Endometrium (tissue), 2 donors: Measurements from ENCODE around the gene NAV1.

Experiments used
- FAIRE-seq: peaks from 2 replicates; lab custom pipeline; 2012; peaks lifted over from hg19 to GRCh38; lab: Jason Lieb, UNC
- donor health status: control.
- donor health status: control.

NAV1 gene

GRCh38 chr1:201551877-201552731, 13.2 kb downstream of the NAV1 start:
- no peak for FAIRE-seq

- no peak for FAIRE-seq
These were observed 14.0 kb downstream of the NAV1 start for GRCh38 chr1:201552941-201553351.

GRCh38 chr1:201553496-201554189, 14.7 kb downstream of the NAV1 start:
- no peak for FAIRE-seq

GRCh38 chr1:201554190-201554600, 15.3 kb downstream of the NAV1 start:
- FAIRE-seq, result no peak

GRCh38 chr1:201554789-201555592, 16.1 kb downstream of the NAV1 start:
- no peak for FAIRE-seq

GRCh38 chr1:201555593-201555945, 16.6 kb downstream of the NAV1 start:
- no peak for FAIRE-seq

GRCh38 chr1:201556841-201557571, 18.1 kb downstream of the NAV1 start:
- no peak for FAIRE-seq

- FAIRE-seq, result no peak
These were observed 18.6 kb downstream of the NAV1 start for GRCh38 chr1:201557572-201557958.

GRCh38 chr1:201559679-201560162, 20.8 kb downstream of the NAV1 start:
- no peak for FAIRE-seq

GRCh38 chr1:201560328-201561194, 21.6 kb downstream of the NAV1 start:
- no peak for FAIRE-seq

- FAIRE-seq, result no peak
These were observed 22.3 kb downstream of the NAV1 start for GRCh38 chr1:201561195-201561564.

GRCh38 chr1:201561601-201562000, 22.7 kb downstream of the NAV1 start:
- no peak for FAIRE-seq

- FAIRE-seq, result no peak
These were observed 23.3 kb downstream of the NAV1 start for GRCh38 chr1:201562257-201562656.

- FAIRE-seq, result no peak
These were observed 23.9 kb downstream of the NAV1 start for GRCh38 chr1:201562659-201563405.

GRCh38 chr1:201563406-201563780, 24.5 kb downstream of the NAV1 start:
- no peak for FAIRE-seq

- FAIRE-seq, result no peak
These were observed 25.0 kb downstream of the NAV1 start for GRCh38 chr1:201563941-201564340.

- FAIRE-seq, result no peak
These were observed 26.2 kb downstream of the NAV1 start for GRCh38 chr1:201565024-201565730.

GRCh38 chr1:201565771-201566528, 27.0 kb downstream of the NAV1 start:
- no peak for FAIRE-seq

GRCh38 chr1:201566529-201566823, 27.5 kb downstream of the NAV1 start:
- FAIRE-seq, result no peak
